ENCODE data around the gene THSD4.

DNA sequence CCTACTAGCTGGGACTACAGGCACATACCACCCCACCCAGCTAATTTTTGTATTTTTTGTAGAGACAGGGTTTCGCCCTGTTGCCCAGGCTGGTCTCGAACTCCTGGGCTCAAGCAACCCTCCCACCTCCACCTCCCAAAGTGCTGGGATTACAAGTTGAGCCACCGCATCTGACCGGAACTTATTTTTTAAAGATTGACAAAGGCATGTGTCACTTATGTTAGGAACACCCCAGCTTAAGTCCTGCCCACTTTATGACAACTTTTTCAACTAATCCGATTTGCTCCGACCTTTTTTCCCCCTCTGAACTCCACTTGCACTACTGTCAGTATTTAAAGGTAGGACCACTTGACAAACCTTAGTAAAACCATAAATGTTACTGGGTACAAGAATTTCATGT is 483.5 kb downstream of the THSD4 start:
- TF ChIP-seq, protein P1, sequence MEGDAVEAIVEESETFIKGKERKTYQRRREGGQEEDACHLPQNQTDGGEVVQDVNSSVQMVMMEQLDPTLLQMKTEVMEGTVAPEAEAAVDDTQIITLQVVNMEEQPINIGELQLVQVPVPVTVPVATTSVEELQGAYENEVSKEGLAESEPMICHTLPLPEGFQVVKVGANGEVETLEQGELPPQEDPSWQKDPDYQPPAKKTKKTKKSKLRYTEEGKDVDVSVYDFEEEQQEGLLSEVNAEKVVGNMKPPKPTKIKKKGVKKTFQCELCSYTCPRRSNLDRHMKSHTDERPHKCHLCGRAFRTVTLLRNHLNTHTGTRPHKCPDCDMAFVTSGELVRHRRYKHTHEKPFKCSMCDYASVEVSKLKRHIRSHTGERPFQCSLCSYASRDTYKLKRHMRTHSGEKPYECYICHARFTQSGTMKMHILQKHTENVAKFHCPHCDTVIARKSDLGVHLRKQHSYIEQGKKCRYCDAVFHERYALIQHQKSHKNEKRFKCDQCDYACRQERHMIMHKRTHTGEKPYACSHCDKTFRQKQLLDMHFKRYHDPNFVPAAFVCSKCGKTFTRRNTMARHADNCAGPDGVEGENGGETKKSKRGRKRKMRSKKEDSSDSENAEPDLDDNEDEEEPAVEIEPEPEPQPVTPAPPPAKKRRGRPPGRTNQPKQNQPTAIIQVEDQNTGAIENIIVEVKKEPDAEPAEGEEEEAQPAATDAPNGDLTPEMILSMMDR (conservative IDR thresholded peaks at IDR 0.05): no peak
- TF ChIP-seq ZFX (IDR thresholded peaks at IDR 0.05): no peak

Measured in C4-2B (cell line).